ENCODE data around the gene C2orf74. TPM values are rescaled to one million over a fixed set of nuclear protein-coding genes. Genes with fewer than 3 reads are reported as not detected.
A peak's percentile ranks its signal among the peaks of the same experiment; 100 is the strongest.
"Not testable (repeated sequence)": the region's sequence is repeated elsewhere in the genome, so short reads cannot be mapped to it uniquely, and the experiment has no call there.

C2orf74 gene
- total and polyA plus RNA-seq, 9 of the 15 experiments (the other 6 are each of a cell fraction or from before 2014, with no cell fraction given) = not detected

DNA sequence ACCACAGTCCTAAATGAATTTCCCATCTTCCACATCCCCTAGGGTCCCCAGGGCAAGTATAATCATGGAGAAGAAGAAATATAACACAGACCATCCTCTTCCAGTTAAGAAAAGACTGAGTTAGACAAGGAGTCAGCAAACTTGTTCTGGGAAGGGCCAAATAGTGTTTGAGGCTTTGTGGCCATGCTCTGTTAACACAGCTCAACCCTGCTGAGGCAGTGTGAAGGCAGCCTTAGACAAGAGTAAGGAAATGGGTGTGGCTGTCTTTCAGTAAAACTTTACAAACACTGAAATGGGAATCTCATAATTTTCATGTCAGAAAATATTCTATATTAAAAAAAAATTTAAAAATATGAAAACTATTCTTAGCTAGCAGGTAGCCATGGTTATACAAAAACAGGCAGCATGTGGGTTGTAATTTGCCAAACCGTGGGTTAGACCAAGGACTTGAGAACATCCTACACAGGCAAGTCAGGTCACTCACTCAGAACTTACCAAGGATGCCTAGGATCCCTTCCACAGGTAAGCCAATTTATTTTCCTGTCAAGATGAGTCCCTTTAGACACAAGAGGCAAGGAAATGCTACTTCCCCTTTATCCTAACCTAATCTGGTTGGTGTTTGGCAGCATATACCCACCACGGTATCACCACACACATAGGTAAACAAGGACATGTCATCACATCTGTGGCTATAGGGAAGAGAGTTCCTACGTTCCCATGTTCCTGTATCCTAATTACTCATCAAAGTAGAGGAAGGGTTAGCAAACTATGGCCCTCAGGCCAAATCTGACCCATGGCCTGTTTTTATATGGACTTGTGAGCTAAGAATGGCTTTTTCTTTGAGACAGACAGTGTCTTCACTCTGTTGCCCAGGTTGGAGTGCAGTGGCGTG is 31.9 kb downstream of the C2orf74 start:
- ATAC-seq = peak; percentile 32
- Histone ChIP-seq H3K27me3 (ENCODE audit: control insufficient read depth in 2 of 2, insufficient read depth in 2 of 2, low read length in 2 of 2) (no peaks in the 10 kb centered on the region), H3K9me1 (ENCODE audit: control insufficient read depth, insufficient read depth, low read length) (no peaks in the 10 kb centered on the region), H3K27ac (ENCODE audit: extremely low read depth, low read depth, low read length) (no peak overlapping the region; the same call in 2 of the 3 replicates), H3K4me1 (replicated peaks in 1 of 2; ENCODE audit: control insufficient read depth in 2 of 2, insufficient read depth in 2 of 2, low read length in 2 of 2) (no peaks in the 10 kb centered on the region), H3K4me2 (ENCODE audit: insufficient read depth, low read length) (no peak overlapping the region), H2AFZ (ENCODE audit: low read depth, low read length) (no peak overlapping the region), H3K9ac (ENCODE audit: insufficient read depth in 1 of 2, low read depth in 2 of 2, low read length in 2 of 2) (no peak overlapping the region), H3K79me2 (ENCODE audit: control insufficient read depth, insufficient read depth, low read length) (no peaks in the 10 kb centered on the region), H3K9me3 (replicated peaks; ENCODE audit: control insufficient read depth, insufficient read depth, low read depth, low read length) (no peaks in the 10 kb centered on the region), H4K20me1 (replicated peaks; ENCODE audit: control insufficient read depth, insufficient read depth, low read length) (no peaks in the 10 kb centered on the region), H3K36me3 (ENCODE audit: control insufficient read depth, insufficient read depth, low read length) (peaks cover 52% of the 10 kb centered on the region), H3K4me3 (no peak overlapping the region)
- intact Hi-C loops (cut with micrococcal nuclease) (no loop called here), in situ Hi-C loops (cut with MboI) (no loop called here)
- WGBS (ENCODE audit: insufficient coverage, low coverage, missing lambda C conversion rate) = 74% methylated on average over 4 of the region's 4 CpGs
- TF ChIP-seq, protein P1, sequence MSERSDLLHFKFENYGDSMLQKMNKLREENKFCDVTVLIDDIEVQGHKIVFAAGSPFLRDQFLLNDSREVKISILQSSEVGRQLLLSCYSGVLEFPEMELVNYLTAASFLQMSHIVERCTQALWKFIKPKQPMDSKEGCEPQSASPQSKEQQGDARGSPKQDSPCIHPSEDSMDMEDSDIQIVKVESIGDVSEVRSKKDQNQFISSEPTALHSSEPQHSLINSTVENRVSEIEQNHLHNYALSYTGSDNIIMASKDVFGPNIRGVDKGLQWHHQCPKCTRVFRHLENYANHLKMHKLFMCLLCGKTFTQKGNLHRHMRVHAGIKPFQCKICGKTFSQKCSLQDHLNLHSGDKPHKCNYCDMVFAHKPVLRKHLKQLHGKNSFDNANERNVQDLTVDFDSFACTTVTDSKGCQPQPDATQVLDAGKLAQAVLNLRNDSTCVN (CRISPR knock-in tag; IDR thresholded peaks at IDR 0.05) = no peak
- TF ChIP-seq ATF1 (CRISPR knock-in tag; IDR thresholded peaks at IDR 0.05) = no peak
- no peak for TF ChIP-seq ATF1 (tag; IDR thresholded peaks at IDR 0.05)
- TF ChIP-seq RNF2 (IDR thresholded peaks at IDR 0.05) = no peak
- no peak for TF ChIP-seq ZNF778 (CRISPR knock-in tag; IDR thresholded peaks at IDR 0.05)
- TF ChIP-seq, protein P2, sequence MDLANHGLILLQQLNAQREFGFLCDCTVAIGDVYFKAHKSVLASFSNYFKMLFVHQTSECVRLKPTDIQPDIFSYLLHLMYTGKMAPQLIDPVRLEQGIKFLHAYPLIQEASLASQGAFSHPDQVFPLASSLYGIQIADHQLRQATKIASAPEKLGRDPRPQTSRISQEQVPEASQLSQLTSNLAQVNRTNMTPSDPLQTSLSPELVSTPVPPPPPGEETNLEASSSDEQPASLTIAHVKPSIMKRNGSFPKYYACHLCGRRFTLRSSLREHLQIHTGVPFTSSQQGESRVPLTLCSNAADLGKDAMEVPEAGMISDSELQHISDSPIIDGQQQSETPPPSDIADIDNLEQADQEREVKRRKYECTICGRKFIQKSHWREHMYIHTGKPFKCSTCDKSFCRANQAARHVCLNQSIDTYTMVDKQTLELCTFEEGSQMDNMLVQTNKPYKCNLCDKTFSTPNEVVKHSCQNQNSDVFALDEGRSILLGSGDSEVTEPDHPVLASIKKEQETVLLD (IDR thresholded peaks at IDR 0.05) = no peak
- no peak for DNase-seq (ENCODE audit: extremely low read depth in 1 of 4, low spot score in 3 of 4)
- CTCF ChIA-PET (ENCODE audit: low intra/inter-chr PET ratio) = no interaction called here
- no TSS peak for BruUV-seq (replicated peaks)
- no peak for FAIRE-seq
- POLR2A ChIA-PET = interaction anchor here (0.7 to 2.0 kb wide), 3 partner anchors 8 to 341 kb away, joined by 3 to 6 read pairs (median 5); no protein-coding TSS in a partner anchor

DNA sequence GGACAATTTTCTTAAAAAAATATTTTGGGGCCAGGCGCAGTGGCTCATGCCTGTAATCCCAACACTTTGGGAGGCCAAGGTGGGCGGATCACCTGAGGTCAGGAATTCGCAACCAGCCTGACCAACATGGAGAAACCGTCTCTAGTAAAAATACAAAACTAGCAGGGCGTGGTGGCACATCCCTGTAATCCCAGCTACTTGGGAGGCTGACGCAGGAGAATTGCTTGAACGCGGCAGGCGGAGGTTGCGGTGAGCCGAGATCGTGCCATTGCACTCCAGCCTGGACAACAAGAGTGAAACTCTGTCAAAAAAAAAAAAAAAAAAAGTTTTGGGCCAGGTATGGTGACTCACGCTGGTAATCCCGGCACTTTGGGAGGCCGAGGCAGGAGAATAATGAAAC is 32.7 kb downstream of the C2orf74 start:
- CTCF ChIA-PET (ENCODE audit: low intra/inter-chr PET ratio); FAIRE-seq; H2AFZ ChIP-seq (ENCODE audit: low read depth, low read length); intact Hi-C loops (cut with micrococcal nuclease); H3K9ac ChIP-seq (ENCODE audit: insufficient read depth in 1 of 2, low read depth in 2 of 2, low read length in 2 of 2); H3K9me1 ChIP-seq (ENCODE audit: control insufficient read depth, insufficient read depth, low read length); H3K9me3 ChIP-seq (replicated peaks; ENCODE audit: control insufficient read depth, insufficient read depth, low read depth, low read length); H3K79me2 ChIP-seq (ENCODE audit: control insufficient read depth, insufficient read depth, low read length); H3K27ac ChIP-seq (ENCODE audit: extremely low read depth, low read depth, low read length); H3K4me3 ChIP-seq; DNase-seq (ENCODE audit: extremely low read depth in 1 of 4, low spot score in 3 of 4); BruUV-seq (replicated peaks); ATAC-seq; H3K4me1 ChIP-seq (replicated peaks in 1 of 2; ENCODE audit: control insufficient read depth in 2 of 2, insufficient read depth in 2 of 2, low read length in 2 of 2); H4K20me1 ChIP-seq (replicated peaks; ENCODE audit: control insufficient read depth, insufficient read depth, low read length); H3K4me2 ChIP-seq (ENCODE audit: insufficient read depth, low read length); H3K27me3 ChIP-seq (ENCODE audit: control insufficient read depth in 2 of 2, insufficient read depth in 2 of 2, low read length in 2 of 2); in situ Hi-C loops (cut with MboI): not testable (repeated sequence)
- POLR2A ChIA-PET = interaction anchor here (0.8 to 3.9 kb wide), 2 partner anchors 16 to 17 kb away, joined by 3 to 19 read pairs; no protein-coding TSS in a partner anchor
- WGBS (ENCODE audit: insufficient coverage, low coverage, missing lambda C conversion rate) = 95% methylated on average over 8 of the region's 15 CpGs
- H3K36me3 ChIP-seq (ENCODE audit: control insufficient read depth, insufficient read depth, low read length) = peaks cover 48% of the 10 kb centered on the region
